ENCODE results near the gene RASA1.
"Not testable (repeated sequence)": the region's sequence is repeated elsewhere in the genome, so short reads cannot be mapped to it uniquely, and the experiment has no call there.

Gene RASA1

GRCh38 chr5:87267574-87268125, at the start of gene RASA1:
Gene RASA1, plus strand, starts transcription at chr5:87267883. Its CDS starts 569 bp downstream, at chr5:87268452.
- peak; percentile 90 for DNase-seq

- no peak for DNase-seq
Observed at GRCh38 chr5:87229780-87230179, 37.9 kb upstream of the RASA1 start.

- no peak for DNase-seq
Observed at GRCh38 chr5:87231037-87231808, 36.5 kb upstream of the RASA1 start.

- DNase-seq: no peak
Observed at GRCh38 chr5:87233143-87233542, 34.5 kb upstream of the RASA1 start.

GRCh38 chr5:87241555-87241954, 26.1 kb upstream of the RASA1 start:
- DNase-seq: no peak

GRCh38 chr5:87242242-87242641, 25.4 kb upstream of the RASA1 start:
- DNase-seq: no peak

GRCh38 chr5:87243161-87243844, 24.4 kb upstream of the RASA1 start:
- DNase-seq: no peak

GRCh38 chr5:87245451-87245850, 22.2 kb upstream of the RASA1 start:
- DNase-seq: no peak

GRCh38 chr5:87246061-87246460, 21.6 kb upstream of the RASA1 start:
- no peak for DNase-seq

GRCh38 chr5:87252283-87252605, 15.4 kb upstream of the RASA1 start:
- DNase-seq: no peak

- no peak for DNase-seq
Observed at GRCh38 chr5:87254035-87254434, 13.6 kb upstream of the RASA1 start.

- DNase-seq: no peak
Observed at GRCh38 chr5:87258507-87258906, 9.2 kb upstream of the RASA1 start.

- DNase-seq: no peak
Observed at GRCh38 chr5:87260604-87261192, 7.0 kb upstream of the RASA1 start.

GRCh38 chr5:87263498-87263897, 4.2 kb upstream of the RASA1 start:
- no peak for DNase-seq

- DNase-seq: peak; percentile 31
Observed at GRCh38 chr5:87266914-87267573, 639 bp upstream of the RASA1 start.

GRCh38 chr5:87268126-87268969, 665 bp downstream of the RASA1 start:
- DNase-seq: peak; percentile 45

GRCh38 chr5:87268970-87269377, 1.3 kb downstream of the RASA1 start:
- DNase-seq: no peak

GRCh38 chr5:87270888-87271287, 3.2 kb downstream of the RASA1 start:
- DNase-seq: not testable (repeated sequence)

- no peak for DNase-seq
Observed at GRCh38 chr5:87276655-87277054, 9.0 kb downstream of the RASA1 start.

- DNase-seq: no peak
Observed at GRCh38 chr5:87277279-87277835, 9.7 kb downstream of the RASA1 start.

GRCh38 chr5:87278590-87279100, 11.0 kb downstream of the RASA1 start:
- DNase-seq: no peak

- DNase-seq: no peak
Observed at GRCh38 chr5:87282269-87282668, 14.6 kb downstream of the RASA1 start.

Data from NCI-H510A treated with DMSO at 0.1 percent for 48 hours (cell line).